ENCODE measurements around the gene CDH24.

The CDH24 gene

GRCh38 chr14:23043145-23043544, 14.2 kb downstream of the CDH24 start:
- no peak for DNase-seq

DNA sequence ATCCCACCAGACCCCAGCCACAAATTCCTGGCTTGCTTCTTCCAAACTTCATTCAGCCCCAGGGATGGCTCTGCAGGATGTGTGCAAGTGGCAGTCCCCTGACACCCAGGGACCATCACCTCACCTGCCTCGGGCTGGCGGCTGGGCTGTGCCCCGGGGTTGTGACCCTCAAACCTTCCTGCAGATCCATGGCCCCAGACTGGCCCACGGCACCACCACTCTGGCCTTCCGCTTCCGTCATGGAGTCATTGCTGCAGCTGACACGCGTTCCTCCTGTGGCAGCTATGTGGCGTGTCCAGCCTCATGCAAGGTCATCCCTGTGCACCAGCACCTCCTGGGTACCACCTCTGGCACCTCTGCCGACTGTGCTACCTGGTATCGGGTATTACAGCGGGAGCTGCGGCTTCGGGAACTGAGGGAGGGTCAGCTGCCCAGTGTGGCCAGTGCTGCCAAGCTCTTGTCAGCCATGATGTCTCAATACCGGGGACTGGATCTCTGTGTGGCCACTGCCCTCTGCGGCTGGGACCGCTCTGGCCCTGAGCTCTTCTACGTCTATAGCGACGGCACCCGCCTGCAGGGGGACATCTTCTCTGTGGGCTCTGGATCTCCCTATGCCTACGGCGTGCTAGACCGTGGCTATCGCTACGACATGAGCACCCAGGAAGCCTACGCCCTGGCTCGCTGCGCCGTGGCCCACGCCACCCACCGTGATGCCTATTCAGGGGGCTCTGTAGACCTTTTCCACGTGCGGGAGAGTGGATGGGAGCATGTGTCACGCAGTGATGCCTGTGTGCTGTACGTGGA, 15.0 kb downstream of the CDH24 start, which contains the start of gene PSMB11:
PSMB11 (plus strand) TSS at position 51 of the 804 bp plus-strand sequence; CDS start at position 65, 14 bp downstream.
- DNase-seq: no peak

- no peak for DNase-seq
Observed at GRCh38 chr14:23041729-23042128, 15.6 kb downstream of the CDH24 start.

- DNase-seq: no peak
Observed at GRCh38 chr14:23040100-23040499, 17.2 kb downstream of the CDH24 start.

DNA sequence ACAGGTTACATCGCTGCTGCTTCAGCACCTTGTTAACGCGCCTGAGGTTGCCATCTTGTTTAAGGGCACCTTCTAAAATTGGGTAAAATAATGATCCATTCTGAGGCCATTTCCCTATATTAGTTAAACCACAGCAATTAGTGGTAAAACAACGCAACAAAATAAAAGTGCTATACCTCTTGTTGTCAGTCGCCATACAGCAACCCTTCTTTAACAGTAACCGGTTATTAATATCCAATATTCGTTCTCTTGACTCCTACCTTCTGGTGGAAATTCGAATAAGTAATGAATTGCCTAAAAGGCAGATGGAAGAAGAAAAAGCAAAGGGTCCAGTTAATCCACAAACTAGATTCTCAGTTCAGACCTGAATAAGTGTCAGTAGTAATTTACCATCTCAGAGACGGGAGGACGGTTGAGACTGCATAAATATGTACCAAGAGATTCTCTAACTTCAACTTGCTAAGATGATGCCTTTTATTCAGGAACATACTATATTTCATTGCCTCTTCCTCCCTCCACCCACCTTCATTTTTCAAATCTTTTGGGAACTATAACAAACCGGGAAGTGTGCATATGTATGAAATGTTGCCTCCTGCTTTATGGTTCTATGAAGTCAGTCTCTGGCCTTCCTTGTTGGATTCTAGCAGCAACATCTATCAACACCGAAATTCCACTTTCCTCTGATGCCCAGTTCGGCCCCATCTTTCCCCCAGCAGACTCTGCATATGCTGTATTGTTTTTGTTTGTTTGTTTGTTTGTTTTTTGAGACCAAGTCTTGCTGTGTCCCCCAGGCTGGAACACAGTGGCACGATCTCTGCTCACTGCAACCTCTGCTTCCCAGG, 21.8 kb downstream of the CDH24 start:
- DNase-seq: no peak

GRCh38 chr14:23034498-23035302, 22.6 kb downstream of the CDH24 start, which contains the start of gene PSMB5:
PSMB5 (minus strand) TSS chr14:23034900; CDS start chr14:23034881, 19 bp downstream.
- DNase-seq: peak; percentile 98

GRCh38 chr14:23033801-23034497, 23.4 kb downstream of the CDH24 start:
- no peak for DNase-seq

- DNase-seq: peak; percentile 54
Observed at GRCh38 chr14:23033251-23033727, 24.0 kb downstream of the CDH24 start.

DNA sequence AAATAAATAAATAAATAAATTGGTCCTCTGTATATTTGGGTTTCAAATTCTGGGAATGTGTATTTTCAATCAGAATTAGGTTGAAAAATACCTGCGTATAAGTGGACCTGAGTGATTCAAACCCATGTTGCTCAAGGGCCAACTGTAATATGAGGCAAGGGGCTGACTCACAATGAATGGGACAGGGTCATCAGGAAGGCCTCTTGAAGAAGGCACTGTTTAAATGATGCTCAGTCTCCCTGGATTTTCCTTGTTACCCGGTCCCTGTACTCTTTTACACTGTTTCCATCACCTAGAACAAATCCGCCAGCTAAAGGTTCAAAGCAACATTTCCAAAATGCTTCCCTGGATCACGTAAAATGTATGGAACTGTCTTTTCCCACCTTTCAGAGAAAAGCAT, 26.4 kb downstream of the CDH24 start:
- DNase-seq: no peak

GRCh38 chr14:23028799-23029198, 28.5 kb downstream of the CDH24 start:
- DNase-seq: peak; percentile 27

GRCh38 chr14:23025151-23025814, 32.0 kb downstream of the CDH24 start:
- no peak for DNase-seq

DNA sequence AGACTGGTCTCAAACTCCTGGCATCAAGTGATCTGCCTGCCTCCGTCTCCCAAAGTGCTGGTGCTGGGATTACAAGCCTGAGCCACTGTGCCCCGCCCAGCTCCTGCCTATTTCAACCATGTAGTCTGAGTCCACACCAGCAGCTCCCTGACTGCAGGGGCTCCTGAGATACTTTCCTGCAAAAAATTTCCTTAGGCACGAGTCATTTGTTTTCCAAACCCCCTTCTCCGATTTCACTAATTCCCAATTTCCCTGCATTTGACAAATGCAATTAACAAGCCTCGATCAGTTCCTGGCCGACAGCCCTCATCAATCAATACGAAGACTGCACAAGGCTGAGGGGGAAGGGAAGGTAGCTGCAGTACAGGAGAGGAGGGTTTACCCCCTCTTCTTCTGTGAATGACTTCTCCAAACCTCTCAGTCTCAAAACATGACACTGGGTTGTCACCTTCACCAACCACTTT, 32.7 kb downstream of the CDH24 start:
- no peak for DNase-seq

DNA sequence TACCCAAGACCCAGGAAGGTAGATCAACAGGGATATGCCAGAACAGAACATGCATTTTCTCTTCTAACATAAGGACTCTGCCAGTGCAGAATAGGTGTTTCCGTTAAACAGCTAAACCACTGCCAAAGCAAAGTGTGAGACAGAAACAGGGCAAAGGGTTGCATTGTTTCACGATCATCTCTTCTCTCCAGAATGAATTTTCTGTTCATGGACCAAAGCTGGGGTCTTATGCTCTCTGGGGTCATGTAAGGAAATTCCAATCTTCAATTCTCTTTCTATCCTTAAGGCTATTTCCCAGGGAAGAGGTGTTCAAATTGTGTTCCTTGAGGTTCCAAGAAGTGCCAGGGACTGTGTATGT, 33.5 kb downstream of the CDH24 start:
- DNase-seq: no peak

GRCh38 chr14:23023022-23023794, 34.1 kb downstream of the CDH24 start:
- DNase-seq: no peak

- DNase-seq: no peak
Observed at GRCh38 chr14:23021889-23022442, 35.4 kb downstream of the CDH24 start.

- DNase-seq: no peak
Observed at GRCh38 chr14:23021434-23021833, 35.9 kb downstream of the CDH24 start.

DNA sequence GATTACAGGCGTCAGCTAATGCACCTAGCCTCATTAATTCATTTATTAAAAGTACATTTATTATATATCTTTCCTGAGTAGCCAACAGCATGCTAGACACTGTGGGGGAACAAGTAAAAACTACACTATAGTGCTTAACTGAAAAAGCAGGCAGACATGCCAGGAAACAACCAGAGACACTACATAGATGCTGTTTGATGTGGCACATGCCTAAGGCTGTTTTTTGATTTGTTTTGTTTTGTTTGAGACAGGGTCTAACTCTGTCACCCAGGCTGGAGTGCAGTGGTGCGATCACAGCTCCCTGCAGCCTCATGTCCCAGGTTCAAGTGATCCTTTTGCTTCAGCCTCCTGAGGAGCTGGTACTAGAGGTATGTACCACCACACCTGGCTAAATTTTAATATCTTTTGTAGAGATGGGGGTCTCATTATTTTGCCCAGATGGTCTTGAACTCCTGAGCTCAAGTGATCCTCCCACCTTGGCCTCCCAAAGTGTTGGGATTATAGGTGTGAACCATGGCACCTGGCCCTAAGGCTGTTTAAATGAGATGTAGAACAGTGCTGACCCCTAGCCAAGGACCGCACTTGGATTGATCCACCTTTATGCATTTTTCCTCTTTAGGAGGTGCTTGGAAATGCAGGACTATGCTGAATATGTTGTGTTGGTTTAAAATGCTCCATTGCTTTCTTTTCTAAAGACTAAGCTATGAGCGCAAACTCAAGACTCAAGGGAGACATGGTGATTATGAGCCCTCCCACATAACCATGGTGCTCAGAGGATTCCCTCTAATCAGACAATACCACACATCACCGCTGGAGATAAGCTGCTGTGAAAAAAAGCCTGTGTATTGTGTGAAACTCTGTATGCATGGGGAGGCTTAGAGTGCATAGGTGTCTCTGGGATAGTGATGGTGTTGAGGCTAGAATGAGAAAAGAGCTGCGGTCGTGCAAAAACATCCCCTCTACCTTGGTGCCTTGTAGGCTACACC, 36.9 kb downstream of the CDH24 start:
- peak; percentile 81 for DNase-seq

GRCh38 chr14:23018107-23018506, 39.2 kb downstream of the CDH24 start:
- DNase-seq: no peak

DNA sequence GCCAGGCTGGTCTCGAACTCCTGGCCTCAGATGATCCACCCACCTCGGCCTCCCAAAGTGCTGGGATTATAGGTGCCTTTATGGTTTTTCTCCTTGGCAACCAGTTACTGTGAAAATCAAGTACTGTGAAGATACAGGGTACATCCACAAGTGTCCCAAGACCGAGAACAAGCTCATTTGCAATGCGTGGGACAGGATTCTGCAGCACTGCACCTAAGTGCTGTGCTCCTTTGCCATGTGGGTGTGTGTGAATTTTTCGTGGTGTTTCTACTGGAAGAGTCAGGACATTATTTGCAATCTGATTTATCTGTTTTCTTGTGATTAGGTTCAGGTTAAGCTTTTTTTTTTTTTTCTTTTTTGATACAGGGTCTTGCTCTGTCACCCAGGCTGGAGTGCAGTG, 40.2 kb downstream of the CDH24 start:
- no peak for DNase-seq
